ENCODE results near the gene LGMN. TPM values are rescaled to one million over a fixed set of nuclear protein-coding genes. Genes with fewer than 3 reads are reported as not detected.
A peak's percentile ranks its signal among the peaks of the same experiment; 100 is the strongest.
"Not testable (repeated sequence)": the region's sequence is repeated elsewhere in the genome, so short reads cannot be mapped to it uniquely, and the experiment has no call there.

LGMN gene
- total RNA-seq, 2 experiments from 2014 or later, result 22.1 to 27.7 TPM

GRCh38 chr14:92750994-92751400 is 2.6 kb upstream of the LGMN start:
- Histone ChIP-seq H4K20me1 (ENCODE audit: insufficient read depth, low read length) (no peaks in the 10 kb centered on the region), H3K79me2 (ENCODE audit: insufficient read depth, low read depth, low read length) (peaks cover 12% of the 10 kb centered on the region; the same call in 1 of the 2 replicates), H3K36me3 (ENCODE audit: insufficient read depth, low read length) (no peaks in the 10 kb centered on the region), H3K27ac (ENCODE audit: low read depth, low read length, poor library complexity, severe bottlenecking) (no peak overlapping the region), H3K4me1 (ENCODE audit: insufficient read depth, low read length, poor library complexity, severe bottlenecking) (peaks cover 11% of the 10 kb centered on the region), H3K9me3 (ENCODE audit: low read length) (peaks cover 6% of the 10 kb centered on the region; the same call in 1 of the 2 replicates), H2AFZ (ENCODE audit: low read length) (no peak overlapping the region), H3K9me2 (ENCODE audit: insufficient read depth, low read length) (no peaks in the 10 kb centered on the region), H3K4me3 (ENCODE audit: low read depth, low read length, poor library complexity, severe bottlenecking) (no peak overlapping the region), H3K4me2 (ENCODE audit: low read length) (no peak overlapping the region)
- TF ChIP-seq CTCF (conservative IDR thresholded peaks at IDR 0.05; ENCODE audit: low read length) (no peak), EZH2phosphoT487 (IDR thresholded peaks at IDR 0.05; ENCODE audit: borderline replicate concordance, low read depth, low read length) (no peak)
- BruUV-seq (replicated peaks), result no TSS peak
- CTCF ChIA-PET (ENCODE audit: unreplicated experiment), result interaction anchor here (0.7 kb wide), 1 partner anchor 8 kb away, joined by 3 read pairs; no protein-coding TSS in a partner anchor
- POLR2A ChIA-PET, result interaction anchor here (0.6 kb wide), 2 partner anchors 25 to 191 kb away, joined by 3 read pairs; no protein-coding TSS in a partner anchor
- intact Hi-C loops (cut with micrococcal nuclease; ENCODE audit: unreplicated experiment), result no loop called here
- DNase-seq (ENCODE audit: low spot score), result no peak

GRCh38 chr14:92750222-92750728 is 1.8 kb upstream of the LGMN start:
- intact Hi-C loops (cut with micrococcal nuclease; ENCODE audit: unreplicated experiment); H3K9me3 ChIP-seq (ENCODE audit: low read length); H4K20me1 ChIP-seq (ENCODE audit: insufficient read depth, low read length); H2AFZ ChIP-seq (ENCODE audit: low read length); BruUV-seq (replicated peaks); H3K4me3 ChIP-seq (ENCODE audit: low read depth, low read length, poor library complexity, severe bottlenecking); H3K9me2 ChIP-seq (ENCODE audit: insufficient read depth, low read length); H3K4me2 ChIP-seq (ENCODE audit: low read length); H3K36me3 ChIP-seq (ENCODE audit: insufficient read depth, low read length); DNase-seq (ENCODE audit: low spot score); H3K27ac ChIP-seq (ENCODE audit: low read depth, low read length, poor library complexity, severe bottlenecking): not testable (repeated sequence)
- ChIA-PET CTCF (ENCODE audit: unreplicated experiment) (interaction anchor here (0.7 kb wide), 1 partner anchor 9 kb away, joined by 3 read pairs; no protein-coding TSS in a partner anchor), POLR2A (interaction anchor here (0.5 to 1.0 kb wide), 3 partner anchors 24 to 213 kb away, joined by 3 read pairs; no protein-coding TSS in a partner anchor)
- Histone ChIP-seq H3K4me1 (ENCODE audit: insufficient read depth, low read length, poor library complexity, severe bottlenecking) (peaks cover 11% of the 10 kb centered on the region), H3K79me2 (ENCODE audit: insufficient read depth, low read depth, low read length) (peaks cover 12% of the 10 kb centered on the region; the same call in 1 of the 2 replicates)

GRCh38 chr14:92747701-92748258 is 647 bp downstream of the LGMN start:
- peak; percentile 15 for DNase-seq (ENCODE audit: low spot score)
- peaks cover 17% of the 10 kb centered on the region; the same call in 1 of the 2 replicates for H3K79me2 ChIP-seq (ENCODE audit: insufficient read depth, low read depth, low read length)
- BruUV-seq (replicated peaks), result TSS peak; percentile 70
- peak overlapping the region; percentile 82 for H2AFZ ChIP-seq (ENCODE audit: low read length)
- CTCF ChIA-PET (ENCODE audit: unreplicated experiment), result interaction anchor here (0.7 kb wide), 1 partner anchor 15 kb away, joined by 3 read pairs; no protein-coding TSS in a partner anchor
- H3K9me2 ChIP-seq (ENCODE audit: insufficient read depth, low read length), result no peaks in the 10 kb centered on the region
- peak overlapping the region; percentile 87 for H3K4me3 ChIP-seq (ENCODE audit: low read depth, low read length, poor library complexity, severe bottlenecking)
- H3K27ac ChIP-seq (ENCODE audit: low read depth, low read length, poor library complexity, severe bottlenecking), result no peak overlapping the region
- peaks cover 22% of the 10 kb centered on the region for H3K4me1 ChIP-seq (ENCODE audit: insufficient read depth, low read length, poor library complexity, severe bottlenecking)
- POLR2A ChIA-PET, result interaction anchor here (0.7 to 1.0 kb wide), 4 partner anchors 12 to 33 kb away, joined by 3 to 4 read pairs (median 4); no protein-coding TSS in a partner anchor
- TF ChIP-seq EZH2phosphoT487 (IDR thresholded peaks at IDR 0.05; ENCODE audit: borderline replicate concordance, low read depth, low read length) (no peak), CTCF (conservative IDR thresholded peaks at IDR 0.05; ENCODE audit: low read length) (no peak)
- H4K20me1 ChIP-seq (ENCODE audit: insufficient read depth, low read length), result no peaks in the 10 kb centered on the region
- peaks cover 6% of the 10 kb centered on the region; the same call in 1 of the 2 replicates for H3K9me3 ChIP-seq (ENCODE audit: low read length)
- H3K36me3 ChIP-seq (ENCODE audit: insufficient read depth, low read length), result 0 out of 2 replicates have a peak, but pooled peaks cover 2% of the 10 kb centered on the region
- intact Hi-C loops (cut with micrococcal nuclease; ENCODE audit: unreplicated experiment), result loop anchor here (2.0 to 5.0 kb wide), 2 partner anchors 33 to 45 kb away; partner anchors contain the start of gene GOLGA5
- H3K4me2 ChIP-seq (ENCODE audit: low read length), result peak overlapping the region; percentile 85
